PFSK-1 (cell line): ENCODE measurements around the gene DLEU7.

ENCODE experiments used
- FOXP2 ChIP-seq: optimal IDR thresholded peaks from 2 replicates; pipeline ENCODE3; 2011; ENCODE audit warnings: borderline replicate concordance, control low read depth, inconsistent platforms; ENCODE audit not compliant: insufficient read depth; ENCODE audit errors: extremely low read length, extremely low read depth
- POLR2AphosphoS5 ChIP-seq: IDR thresholded peaks from 2 replicates; pipeline ENCODE4 v1.6.1; 2012; ENCODE audit warnings: low read depth, mild to moderate bottlenecking, control low read depth, low read length, moderate library complexity
- SIN3A ChIP-seq: IDR thresholded peaks from 2 replicates; pipeline ENCODE4 v1.6.1; 2012; ENCODE audit warnings: mild to moderate bottlenecking, low read length, moderate library complexity, borderline replicate concordance; ENCODE audit not compliant: insufficient read depth
- TAF1 ChIP-seq: IDR thresholded peaks from 2 replicates; pipeline ENCODE4 v1.6.1; 2012; ENCODE audit warnings: low read length, control low read depth, borderline replicate concordance; ENCODE audit not compliant: insufficient read depth
- TF ChIP-seq, protein P1 (sequence below), 2 experiments: IDR thresholded peaks; 2 replicates each; pipeline versions ENCODE4 v1.6.1 to v1.8.0; 2011 to 2012; ENCODE audit warnings: low read depth in 2 of 2, low read length in 2 of 2, control low read depth in 1 of 2, inconsistent platforms in 1 of 2, mild to moderate bottlenecking in 1 of 2, moderate library complexity in 1 of 2; ENCODE audit not compliant: insufficient read depth in 1 of 2

The DLEU7 gene

DNA sequence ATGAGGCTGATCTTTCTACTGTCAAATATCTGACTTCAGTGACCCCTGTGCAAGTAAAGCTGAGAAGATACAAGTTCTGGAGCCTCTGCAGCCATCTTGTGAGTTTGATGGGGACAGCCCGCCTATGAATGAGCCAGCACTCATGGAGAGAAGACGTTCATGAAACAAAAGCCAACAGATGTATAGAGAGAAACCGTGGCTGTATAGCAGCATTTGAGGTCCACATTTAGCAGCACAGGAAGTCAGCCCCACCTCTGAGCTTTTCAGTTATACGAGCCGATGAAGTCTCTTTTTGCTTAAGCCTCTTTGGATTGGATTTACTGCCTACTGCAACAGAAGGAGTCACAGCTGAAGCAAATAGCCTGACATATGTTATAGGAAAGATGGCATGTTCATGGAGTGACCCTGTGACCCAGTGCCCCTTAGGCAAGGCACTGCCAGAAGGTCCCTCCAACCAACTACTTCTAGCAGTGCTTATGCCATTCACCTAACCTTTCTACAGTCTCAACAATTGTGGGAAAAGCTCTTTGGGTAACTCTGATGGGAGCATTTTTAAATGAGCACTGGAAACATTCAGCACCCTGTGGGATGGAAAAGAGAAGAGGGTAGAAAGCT lies 3.5 kb upstream of the DLEU7 start:
- TF ChIP-seq, protein P1, sequence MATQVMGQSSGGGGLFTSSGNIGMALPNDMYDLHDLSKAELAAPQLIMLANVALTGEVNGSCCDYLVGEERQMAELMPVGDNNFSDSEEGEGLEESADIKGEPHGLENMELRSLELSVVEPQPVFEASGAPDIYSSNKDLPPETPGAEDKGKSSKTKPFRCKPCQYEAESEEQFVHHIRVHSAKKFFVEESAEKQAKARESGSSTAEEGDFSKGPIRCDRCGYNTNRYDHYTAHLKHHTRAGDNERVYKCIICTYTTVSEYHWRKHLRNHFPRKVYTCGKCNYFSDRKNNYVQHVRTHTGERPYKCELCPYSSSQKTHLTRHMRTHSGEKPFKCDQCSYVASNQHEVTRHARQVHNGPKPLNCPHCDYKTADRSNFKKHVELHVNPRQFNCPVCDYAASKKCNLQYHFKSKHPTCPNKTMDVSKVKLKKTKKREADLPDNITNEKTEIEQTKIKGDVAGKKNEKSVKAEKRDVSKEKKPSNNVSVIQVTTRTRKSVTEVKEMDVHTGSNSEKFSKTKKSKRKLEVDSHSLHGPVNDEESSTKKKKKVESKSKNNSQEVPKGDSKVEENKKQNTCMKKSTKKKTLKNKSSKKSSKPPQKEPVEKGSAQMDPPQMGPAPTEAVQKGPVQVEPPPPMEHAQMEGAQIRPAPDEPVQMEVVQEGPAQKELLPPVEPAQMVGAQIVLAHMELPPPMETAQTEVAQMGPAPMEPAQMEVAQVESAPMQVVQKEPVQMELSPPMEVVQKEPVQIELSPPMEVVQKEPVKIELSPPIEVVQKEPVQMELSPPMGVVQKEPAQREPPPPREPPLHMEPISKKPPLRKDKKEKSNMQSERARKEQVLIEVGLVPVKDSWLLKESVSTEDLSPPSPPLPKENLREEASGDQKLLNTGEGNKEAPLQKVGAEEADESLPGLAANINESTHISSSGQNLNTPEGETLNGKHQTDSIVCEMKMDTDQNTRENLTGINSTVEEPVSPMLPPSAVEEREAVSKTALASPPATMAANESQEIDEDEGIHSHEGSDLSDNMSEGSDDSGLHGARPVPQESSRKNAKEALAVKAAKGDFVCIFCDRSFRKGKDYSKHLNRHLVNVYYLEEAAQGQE (IDR thresholded peaks at IDR 0.05; ENCODE audit: insufficient read depth in 1 of 2, low read depth in 2 of 2, low read length in 2 of 2) = no peak
- no peak for TF ChIP-seq SIN3A
- no peak for TF ChIP-seq TAF1
- TF ChIP-seq POLR2AphosphoS5 = no peak
- TF ChIP-seq FOXP2 = no peak

DNA sequence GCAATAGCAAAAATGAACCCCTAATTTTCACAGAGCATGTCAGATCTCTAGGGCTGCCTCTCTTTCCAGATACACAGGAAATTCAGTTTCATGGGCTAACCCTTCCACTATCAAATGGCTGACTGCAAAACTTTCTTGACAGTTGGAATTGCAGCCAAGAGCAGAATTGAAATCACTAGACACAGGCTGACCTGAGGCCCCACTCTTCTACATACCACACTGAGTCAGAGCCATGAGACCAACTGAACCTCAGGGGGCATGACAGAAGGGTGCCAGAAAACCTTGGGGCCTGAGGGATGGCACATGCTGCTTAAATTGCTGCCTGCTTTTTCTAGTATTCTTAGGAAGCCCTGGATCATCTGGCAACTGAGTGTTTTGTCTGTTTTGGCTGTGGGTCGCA lies 1.7 kb upstream of the DLEU7 start:
- TF ChIP-seq TAF1 = no peak
- TF ChIP-seq, protein P1 (IDR thresholded peaks at IDR 0.05; ENCODE audit: insufficient read depth in 1 of 2, low read depth in 2 of 2, low read length in 2 of 2) = no peak

DNA sequence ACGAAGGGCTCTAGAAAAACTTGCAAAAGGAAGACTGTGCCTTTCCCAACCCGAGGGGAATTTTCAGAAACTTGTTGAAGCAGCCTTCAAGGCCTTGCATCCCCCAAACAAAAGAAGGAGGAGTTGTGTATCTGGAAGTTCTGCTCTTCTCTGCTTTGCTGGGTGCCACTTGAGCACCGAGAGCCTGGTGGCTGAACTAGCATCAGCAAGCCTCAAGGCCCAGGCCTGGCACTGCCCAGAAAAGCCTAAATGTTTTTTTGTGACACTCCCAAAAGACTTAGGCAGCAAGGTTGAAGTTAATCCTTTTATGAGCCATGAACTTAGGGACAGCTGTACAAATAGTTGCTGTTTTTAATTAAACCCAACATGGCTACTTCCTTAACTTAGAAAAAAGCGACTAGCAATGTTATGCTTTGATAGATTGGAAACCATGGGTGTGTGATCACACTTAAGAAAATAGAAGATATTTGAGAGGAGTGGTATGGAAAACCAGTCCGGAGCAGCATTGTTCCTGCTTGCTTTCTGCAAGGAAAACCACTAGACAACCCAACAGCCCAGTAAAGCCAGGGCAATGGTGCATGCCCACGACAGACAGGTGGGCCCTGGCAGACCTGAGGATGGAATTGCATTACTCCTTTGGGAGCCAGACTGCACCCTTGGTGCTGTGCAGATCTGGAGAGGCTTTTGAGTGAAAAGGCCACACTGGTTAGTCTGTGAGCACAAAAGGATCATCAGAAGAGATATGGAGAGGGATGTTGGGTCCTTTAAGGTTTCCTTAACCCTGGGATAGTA lies 788 bp upstream of the DLEU7 start:
- no peak for TF ChIP-seq FOXP2
- no peak for TF ChIP-seq TAF1
- TF ChIP-seq, protein P1 (IDR thresholded peaks at IDR 0.05; ENCODE audit: insufficient read depth in 1 of 2, low read depth in 2 of 2, low read length in 2 of 2) = no peak
- TF ChIP-seq SIN3A = no peak
- no peak for TF ChIP-seq POLR2AphosphoS5

DNA sequence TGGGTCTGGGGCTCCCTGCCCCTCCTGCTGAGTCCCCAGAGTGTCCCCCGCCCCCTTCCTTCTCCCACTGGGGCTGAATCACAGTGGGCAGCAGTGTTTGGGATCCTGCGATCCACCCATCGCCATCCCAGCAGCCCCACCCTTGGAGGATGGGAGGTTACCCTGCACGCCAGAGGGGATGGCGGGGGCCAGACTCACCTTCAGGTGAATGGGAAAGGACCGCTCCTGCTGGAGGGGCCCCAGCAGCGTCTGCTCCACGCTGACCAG lies 569 bp downstream of the DLEU7 start:
- no peak for TF ChIP-seq FOXP2
- no peak for TF ChIP-seq SIN3A
- TF ChIP-seq, protein P1 (IDR thresholded peaks at IDR 0.05; ENCODE audit: insufficient read depth in 1 of 2, low read depth in 2 of 2, low read length in 2 of 2) = no peak
- no peak for TF ChIP-seq POLR2AphosphoS5
